GM06990 (cell line): Measurements from ENCODE around the gene SMARCD3.

Source experiments
- DNase-seq: peaks from one replicate; pipeline ENCODE4 v3.0.0-alpha.2; 2011; ENCODE audit not compliant: insufficient read length; ENCODE audit errors: extremely low read depth
- H3K27me3 ChIP-seq: replicated peaks from 2 replicates; pipeline ENCODE4 v1.6.0; 2011; ENCODE audit warnings: low read length; ENCODE audit not compliant: control insufficient read depth, insufficient read depth
- H3K36me3 ChIP-seq: 2 replicates; pipeline ENCODE4 v1.5.1; 2011; ENCODE audit warnings: low read length; ENCODE audit not compliant: control insufficient read depth, insufficient read depth
- H3K4me3 ChIP-seq: replicated peaks from 2 replicates; pipeline ENCODE4 v1.5.1; 2011; ENCODE audit warnings: low read depth, mild to moderate bottlenecking, control low read depth, low read length
- CTCF ChIP-seq: IDR thresholded peaks from 2 replicates; pipeline ENCODE4 v1.5.1; 2011; ENCODE audit warnings: low read length, control low read depth, mild to moderate bottlenecking, inconsistent platforms; ENCODE audit not compliant: insufficient read depth, poor library complexity, severe bottlenecking

Gene SMARCD3

DNA sequence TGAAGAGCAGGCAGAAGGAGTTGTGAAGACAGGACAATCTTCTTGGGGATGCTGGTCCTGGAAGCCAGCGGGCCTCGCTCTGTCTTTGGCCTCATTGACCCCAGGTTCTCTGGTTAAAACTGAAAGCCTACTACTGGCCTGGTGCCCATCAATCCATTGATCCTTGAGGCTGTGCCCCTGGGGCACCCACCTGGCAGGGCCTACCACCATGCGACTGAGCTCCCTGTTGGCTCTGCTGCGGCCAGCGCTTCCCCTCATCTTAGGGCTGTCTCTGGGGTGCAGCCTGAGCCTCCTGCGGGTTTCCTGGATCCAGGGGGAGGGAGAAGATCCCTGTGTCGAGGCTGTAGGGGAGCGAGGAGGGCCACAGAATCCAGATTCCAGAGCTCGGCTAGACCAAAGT, 14.7 kb downstream of the SMARCD3 start:
- Histone ChIP-seq H3K27me3 (no peaks in the 10 kb centered on the region), H3K36me3 (peaks cover 21% of the 10 kb centered on the region), H3K4me3 (peak overlapping the region; percentile 99)
- TF ChIP-seq CTCF: no peak
- no peak for DNase-seq

GRCh38 chr7:151232917-151233701, 15.4 kb downstream of the SMARCD3 start:
- TF ChIP-seq CTCF: no peak
- H3K36me3 ChIP-seq: peaks cover 21% of the 10 kb centered on the region
- peak overlapping the region; percentile 99 for H3K4me3 ChIP-seq
- DNase-seq: peak; percentile 52
- H3K27me3 ChIP-seq: no peaks in the 10 kb centered on the region

DNA sequence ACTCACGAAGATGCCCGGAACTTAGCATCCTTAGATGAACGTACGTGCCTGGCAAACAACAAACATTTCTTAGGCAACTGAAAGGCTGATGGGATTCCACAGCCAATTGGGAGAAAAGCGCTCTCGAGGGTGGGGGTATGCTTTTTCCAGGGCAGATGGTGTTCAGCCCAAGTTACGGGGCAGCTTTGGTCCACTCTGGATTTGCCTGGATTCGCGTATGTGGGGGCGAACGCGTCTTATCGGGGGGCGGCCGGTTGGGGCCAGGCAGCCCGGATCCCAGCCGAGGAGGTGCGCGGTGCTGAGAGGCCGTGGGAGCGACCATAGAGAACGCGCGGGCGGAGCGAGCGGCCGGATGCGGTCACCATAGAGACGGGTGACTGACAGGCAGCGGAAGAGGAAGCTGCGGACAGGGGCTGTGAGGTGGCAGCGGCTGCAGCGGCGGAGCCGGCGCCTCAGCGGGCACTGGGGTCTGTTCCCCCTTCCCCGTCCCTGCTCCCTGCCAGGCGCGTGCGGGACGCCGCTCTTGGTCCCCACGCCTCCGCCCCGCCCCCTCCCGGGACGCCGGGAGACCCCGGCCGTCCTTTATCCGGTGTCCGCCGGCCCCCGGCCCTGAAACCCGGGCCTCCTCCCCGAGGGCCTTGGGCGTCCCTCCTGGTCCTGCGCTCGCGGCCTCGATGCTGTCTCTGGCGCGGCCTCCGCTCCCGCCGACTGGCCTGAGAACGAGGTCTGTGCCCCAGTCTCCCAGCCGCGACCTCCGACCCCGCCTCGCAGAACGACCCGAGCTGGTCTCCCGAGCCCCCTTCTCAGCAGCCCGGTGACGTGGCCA, 16.2 kb downstream of the SMARCD3 start, which contains the start of gene CHPF2:
Gene CHPF2 (plus strand): TSS at position 393 of the 826 bp plus-strand sequence. CDS start 1,529 bp downstream, outside the sequence.
- no peak for TF ChIP-seq CTCF
- no peaks in the 10 kb centered on the region for H3K27me3 ChIP-seq
- H3K4me3 ChIP-seq: peak within 1 kb of the TSS; percentile 99

GRCh38 chr7:151231080-151231479, 17.4 kb downstream of the SMARCD3 start:
- TF ChIP-seq CTCF: no peak
- peaks cover 7% of the 10 kb centered on the region for H3K36me3 ChIP-seq
- no peak overlapping the region for H3K4me3 ChIP-seq
- H3K27me3 ChIP-seq: no peaks in the 10 kb centered on the region
- no peak for DNase-seq

More for the DNA sequence above, 16.2 kb downstream of the SMARCD3 start, which contains the start of gene CHPF2:
- peaks cover 14% of the 10 kb centered on the region for H3K36me3 ChIP-seq
- DNase-seq: peak; percentile 91

GRCh38 chr7:151229249-151229648, 19.2 kb downstream of the SMARCD3 start:
- no peaks in the 10 kb centered on the region for H3K27me3 ChIP-seq
- TF ChIP-seq CTCF: no peak
- peaks cover under 1% of the 10 kb centered on the region for H3K36me3 ChIP-seq
- no peak for DNase-seq
- H3K4me3 ChIP-seq: no peak overlapping the region
